ENCODE data around the gene SCN3A. TPM values are rescaled to one million over a fixed set of nuclear protein-coding genes. Genes with fewer than 3 reads are reported as not detected.

SCN3A gene
- polyA plus RNA-seq, 2 of the 4 experiments (the other 2 are of a cell fraction), result 0.05 to 0.12 TPM

DNA sequence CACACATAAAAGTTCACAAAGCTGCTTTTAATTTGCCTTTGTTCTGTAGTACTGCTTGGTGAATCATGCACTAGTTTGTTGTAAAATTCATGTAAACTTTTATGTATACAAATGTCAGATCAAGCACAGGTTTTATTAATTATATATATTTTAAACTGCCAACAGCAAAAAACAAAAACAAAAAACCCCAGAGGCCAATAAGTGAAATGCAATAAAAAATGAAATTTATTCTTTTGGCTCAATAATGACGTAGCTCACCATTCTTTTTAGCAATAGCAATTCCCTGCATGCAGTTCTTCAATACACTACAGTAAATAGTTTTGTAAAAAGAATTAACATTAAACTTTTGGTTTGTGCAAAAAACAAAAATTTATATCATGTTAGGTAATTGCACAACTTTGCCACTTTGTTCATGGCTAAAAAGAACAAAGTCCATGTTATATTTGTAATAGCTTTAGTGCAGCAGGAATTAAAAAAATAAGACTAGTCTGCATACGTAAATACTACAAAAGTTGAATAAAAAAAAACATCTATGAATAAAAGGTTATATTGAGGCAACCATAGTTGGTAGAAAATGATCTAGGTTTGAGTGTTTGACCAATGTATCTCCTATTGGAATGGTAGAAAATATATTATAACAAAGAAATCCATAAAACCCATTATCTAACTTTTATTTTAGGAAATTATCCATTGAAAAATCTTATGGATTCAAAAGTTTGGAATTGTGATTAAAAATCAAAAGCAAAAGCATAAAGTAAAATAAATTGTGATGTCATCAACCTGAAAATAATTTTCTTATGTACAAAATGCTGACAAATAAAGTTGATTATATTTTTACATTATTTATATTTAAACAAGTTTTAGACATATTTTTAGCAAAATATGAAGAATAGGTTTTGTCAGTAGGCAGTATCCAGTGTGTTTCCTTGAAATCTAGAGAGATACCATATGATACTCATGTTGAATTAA, 115.6 kb downstream of the SCN3A start:
- H3K9me3 ChIP-seq, result no peaks in the 10 kb centered on the region
- no peak overlapping the region for H3K4me3 ChIP-seq
- no peaks in the 10 kb centered on the region for H3K4me1 ChIP-seq
- TF ChIP-seq EHF (CRISPR knock-in tag; IDR thresholded peaks at IDR 0.05) (no peak), RFX5 (IDR thresholded peaks at IDR 0.05) (no peak)
- FAIRE-seq, result no peak
- ATAC-seq, result no peak
- CTCF ChIA-PET, result no interaction called here
- DNase-seq (ENCODE audit: low read depth in 1 of 2, low spot score in 1 of 2), result no peak
- POLR2A ChIA-PET, result no interaction called here
- no peak overlapping the region for H3K27ac ChIP-seq
- H3K4me2 ChIP-seq, result no peak overlapping the region
- 29% methylated on average over 2 of the region's 2 CpGs for WGBS (ENCODE audit: missing lambda C conversion rate)

DNA sequence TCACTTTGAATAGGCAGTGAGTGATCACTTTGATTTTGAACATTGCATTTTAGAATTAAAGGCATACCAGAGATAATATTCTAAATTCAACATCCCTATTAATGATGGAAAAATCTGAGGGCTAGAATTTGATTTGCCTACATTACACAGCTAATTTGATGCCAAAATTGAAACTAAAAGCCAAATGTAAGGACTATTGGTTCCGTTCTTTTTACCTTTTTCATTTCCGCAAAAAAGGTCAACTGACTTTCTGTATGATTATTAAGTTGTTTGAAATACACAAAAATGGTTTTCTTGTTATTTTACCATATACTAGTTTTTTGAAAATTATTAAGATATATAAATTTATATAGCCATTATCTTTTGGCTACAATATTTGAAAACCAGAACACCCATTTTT, 117.5 kb downstream of the SCN3A start:
- no peaks in the 10 kb centered on the region for H3K9me3 ChIP-seq
- no peak overlapping the region for H3K4me3 ChIP-seq
- ChIA-PET CTCF (no interaction called here), POLR2A (no interaction called here)
- ATAC-seq (no peak), DNase-seq (ENCODE audit: low read depth in 1 of 2, low spot score in 1 of 2) (no peak), FAIRE-seq (no peak)
- 87% methylated on average over 2 of the region's 2 CpGs for WGBS (ENCODE audit: missing lambda C conversion rate)
- H3K4me2 ChIP-seq, result no peak overlapping the region
- H3K27ac ChIP-seq, result no peak overlapping the region
- H3K4me1 ChIP-seq, result no peaks in the 10 kb centered on the region
- no peak for TF ChIP-seq TFCP2L1 (CRISPR knock-in tag; IDR thresholded peaks at IDR 0.05)
- TF ChIP-seq, protein P1, sequence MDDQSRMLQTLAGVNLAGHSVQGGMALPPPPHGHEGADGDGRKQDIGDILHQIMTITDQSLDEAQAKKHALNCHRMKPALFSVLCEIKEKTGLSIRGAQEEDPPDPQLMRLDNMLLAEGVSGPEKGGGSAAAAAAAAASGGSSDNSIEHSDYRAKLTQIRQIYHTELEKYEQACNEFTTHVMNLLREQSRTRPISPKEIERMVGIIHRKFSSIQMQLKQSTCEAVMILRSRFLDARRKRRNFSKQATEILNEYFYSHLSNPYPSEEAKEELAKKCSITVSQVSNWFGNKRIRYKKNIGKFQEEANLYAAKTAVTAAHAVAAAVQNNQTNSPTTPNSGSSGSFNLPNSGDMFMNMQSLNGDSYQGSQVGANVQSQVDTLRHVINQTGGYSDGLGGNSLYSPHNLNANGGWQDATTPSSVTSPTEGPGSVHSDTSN (IDR thresholded peaks at IDR 0.05), result no peak
- TF ChIP-seq MAFK (IDR thresholded peaks at IDR 0.05; ENCODE audit: partially characterized antibody), result no peak
- TF ChIP-seq, protein P2, sequence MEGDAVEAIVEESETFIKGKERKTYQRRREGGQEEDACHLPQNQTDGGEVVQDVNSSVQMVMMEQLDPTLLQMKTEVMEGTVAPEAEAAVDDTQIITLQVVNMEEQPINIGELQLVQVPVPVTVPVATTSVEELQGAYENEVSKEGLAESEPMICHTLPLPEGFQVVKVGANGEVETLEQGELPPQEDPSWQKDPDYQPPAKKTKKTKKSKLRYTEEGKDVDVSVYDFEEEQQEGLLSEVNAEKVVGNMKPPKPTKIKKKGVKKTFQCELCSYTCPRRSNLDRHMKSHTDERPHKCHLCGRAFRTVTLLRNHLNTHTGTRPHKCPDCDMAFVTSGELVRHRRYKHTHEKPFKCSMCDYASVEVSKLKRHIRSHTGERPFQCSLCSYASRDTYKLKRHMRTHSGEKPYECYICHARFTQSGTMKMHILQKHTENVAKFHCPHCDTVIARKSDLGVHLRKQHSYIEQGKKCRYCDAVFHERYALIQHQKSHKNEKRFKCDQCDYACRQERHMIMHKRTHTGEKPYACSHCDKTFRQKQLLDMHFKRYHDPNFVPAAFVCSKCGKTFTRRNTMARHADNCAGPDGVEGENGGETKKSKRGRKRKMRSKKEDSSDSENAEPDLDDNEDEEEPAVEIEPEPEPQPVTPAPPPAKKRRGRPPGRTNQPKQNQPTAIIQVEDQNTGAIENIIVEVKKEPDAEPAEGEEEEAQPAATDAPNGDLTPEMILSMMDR (IDR thresholded peaks at IDR 0.05), result no peak
- no peak for TF ChIP-seq NPAS2 (CRISPR knock-in tag; IDR thresholded peaks at IDR 0.05; ENCODE audit: borderline replicate concordance)
- TF ChIP-seq, protein P3, sequence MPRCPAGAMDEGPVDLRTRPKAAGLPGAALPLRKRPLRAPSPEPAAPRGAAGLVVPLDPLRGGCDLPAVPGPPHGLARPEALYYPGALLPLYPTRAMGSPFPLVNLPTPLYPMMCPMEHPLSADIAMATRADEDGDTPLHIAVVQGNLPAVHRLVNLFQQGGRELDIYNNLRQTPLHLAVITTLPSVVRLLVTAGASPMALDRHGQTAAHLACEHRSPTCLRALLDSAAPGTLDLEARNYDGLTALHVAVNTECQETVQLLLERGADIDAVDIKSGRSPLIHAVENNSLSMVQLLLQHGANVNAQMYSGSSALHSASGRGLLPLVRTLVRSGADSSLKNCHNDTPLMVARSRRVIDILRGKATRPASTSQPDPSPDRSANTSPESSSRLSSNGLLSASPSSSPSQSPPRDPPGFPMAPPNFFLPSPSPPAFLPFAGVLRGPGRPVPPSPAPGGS (IDR thresholded peaks at IDR 0.05), result no peak
- TF ChIP-seq BHLHE40 (IDR thresholded peaks at IDR 0.05; ENCODE audit: low read depth, low read length), result no peak

DNA sequence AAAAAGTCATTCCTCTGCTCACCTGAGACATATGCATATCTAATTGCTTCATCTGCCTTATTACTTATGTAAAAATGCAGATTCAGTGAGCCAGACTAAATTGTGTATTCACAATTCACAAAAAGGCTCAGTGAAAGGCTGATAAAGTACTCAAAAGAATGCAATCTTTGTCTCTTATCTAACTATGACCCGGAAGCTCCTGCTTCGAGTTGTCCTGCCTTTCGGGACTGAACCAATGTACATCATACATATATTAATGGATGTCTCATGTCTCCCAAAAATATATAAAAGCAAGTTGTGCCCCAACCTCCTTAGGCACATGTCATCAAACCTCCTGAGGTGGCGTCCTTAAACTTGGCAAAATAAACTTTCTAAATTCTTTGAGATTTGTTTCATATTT, 120.5 kb downstream of the SCN3A start:
- H3K4me1 ChIP-seq, result no peaks in the 10 kb centered on the region
- ATAC-seq (no peak), DNase-seq (ENCODE audit: low read depth in 1 of 2, low spot score in 1 of 2) (no peak), FAIRE-seq (no peak)
- no peak overlapping the region for H3K4me2 ChIP-seq
- ChIA-PET CTCF (interaction anchor here (1.2 kb wide), 1 partner anchor 120 kb away, joined by 3 read pairs; the partner anchor contains the start of gene SCN3A), POLR2A (no interaction called here)
- no peak overlapping the region for H3K27ac ChIP-seq
- H3K4me3 ChIP-seq, result no peak overlapping the region
- TF ChIP-seq FOXS1 (CRISPR knock-in tag; IDR thresholded peaks at IDR 0.05), result no peak
- TF ChIP-seq POLR2A (IDR thresholded peaks at IDR 0.05; ENCODE audit: low read length), result no peak
- TF ChIP-seq RCOR1 (IDR thresholded peaks at IDR 0.05; ENCODE audit: low read depth, low read length), result no peak
- TF ChIP-seq TP53 (CRISPR knock-in tag; IDR thresholded peaks at IDR 0.05), result no peak
- TF ChIP-seq HOXB13 (CRISPR knock-in tag; IDR thresholded peaks at IDR 0.05; ENCODE audit: low read depth), result no peak
- no peak for TF ChIP-seq CBX2 (IDR thresholded peaks at IDR 0.05; ENCODE audit: borderline replicate concordance, low read depth)
- TF ChIP-seq, protein P4, sequence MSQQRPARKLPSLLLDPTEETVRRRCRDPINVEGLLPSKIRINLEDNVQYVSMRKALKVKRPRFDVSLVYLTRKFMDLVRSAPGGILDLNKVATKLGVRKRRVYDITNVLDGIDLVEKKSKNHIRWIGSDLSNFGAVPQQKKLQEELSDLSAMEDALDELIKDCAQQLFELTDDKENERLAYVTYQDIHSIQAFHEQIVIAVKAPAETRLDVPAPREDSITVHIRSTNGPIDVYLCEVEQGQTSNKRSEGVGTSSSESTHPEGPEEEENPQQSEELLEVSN (IDR thresholded peaks at IDR 0.05; ENCODE audit: borderline replicate concordance, low read depth), result no peak
- TF ChIP-seq JUNB (IDR thresholded peaks at IDR 0.05), result no peak
- no peak for TF ChIP-seq GATA3 (IDR thresholded peaks at IDR 0.05; ENCODE audit: borderline replicate concordance)
- WGBS (ENCODE audit: missing lambda C conversion rate), result 63% methylated on average over 4 of the region's 4 CpGs
- H3K9me3 ChIP-seq, result no peaks in the 10 kb centered on the region

Data from A549 (cell line).